IMR-90 (cell line): ENCODE data around the gene TERB1. TPM values are rescaled to one million over a fixed set of nuclear protein-coding genes. Genes with fewer than 3 reads are reported as not detected.

Experiments
- ATAC-seq: fragments of 200-7000 bp; cut with Tn5 transposase; 2 replicates; pipeline ENCODE4 v1.9.1; 2020; ENCODE audit warnings: low read depth, mild to moderate bottlenecking, moderate library complexity
- BruUV-seq: library from RNA; stranded (reverse); fragments of 400-500 nt; replicated peaks from 2 replicates; lab custom pipeline; 2021; lab: Mats Ljungman, UMichigan
- CTCF ChIA-PET: fragments of 300-600 bp; formaldehyde crosslinking; extraction: SDS; loops from one replicate; lab custom pipeline; 2021; ENCODE audit warnings: antibody characterized with exemption; lab: Yijun Ruan, JAX
- POLR2A ChIA-PET: fragments of 300-600 bp; sonication (Branson Sonifier 250); formaldehyde crosslinking; loops from one replicate; lab custom pipeline; 2022; ENCODE audit warnings: antibody characterized with exemption; ENCODE audit not compliant: unreplicated experiment; lab: Charles Lee
- DNase-seq: peaks from one replicate; pipeline ENCODE4 v3.0.0; 2013
- H2AFZ ChIP-seq: replicated peaks from 2 replicates; pipeline ENCODE3; 2013; ENCODE audit warnings: low read length, mild to moderate bottlenecking; ENCODE audit not compliant: poor library complexity
- H2AK5ac ChIP-seq: 2 replicates; pipeline ENCODE4 v1.6.1; 2013; ENCODE audit warnings: low read depth, low read length, inconsistent platforms
- H2AK9ac ChIP-seq: replicated peaks from 2 replicates; pipeline ENCODE3; 2013; ENCODE audit warnings: mild to moderate bottlenecking, low read depth, low read length, moderate library complexity; ENCODE audit not compliant: poor library complexity
- H2BK120ac ChIP-seq: 2 replicates; pipeline ENCODE4 v1.6.1; 2013; ENCODE audit warnings: low read depth, low read length, inconsistent platforms
- H2BK15ac ChIP-seq: 3 replicates; pipeline ENCODE4 v1.6.1; 2013; ENCODE audit warnings: low read depth, low read length, inconsistent platforms
- H2BK20ac ChIP-seq: 2 replicates; pipeline ENCODE4 v1.6.1; 2013; ENCODE audit warnings: low read depth, mild to moderate bottlenecking, inconsistent platforms, low read length, moderate library complexity
- H2BK5ac ChIP-seq: 2 replicates; pipeline ENCODE4 v1.6.1; 2013; ENCODE audit warnings: mild to moderate bottlenecking, low read depth, low read length, inconsistent platforms; ENCODE audit not compliant: poor library complexity, severe bottlenecking
- H3K14ac ChIP-seq: replicated peaks from 2 replicates; pipeline ENCODE4 v1.6.1; 2013; ENCODE audit warnings: low read depth, low read length, inconsistent platforms
- H3K18ac ChIP-seq: 2 replicates; pipeline ENCODE4 v1.6.1; 2013; ENCODE audit warnings: low read depth, low read length, control low read depth
- H3K23ac ChIP-seq: 2 replicates; pipeline ENCODE4 v1.6.1; 2013; ENCODE audit warnings: low read depth, low read length, inconsistent platforms
- H3K27ac ChIP-seq: 2 replicates; pipeline ENCODE4 v1.5.1; 2013; ENCODE audit warnings: mild to moderate bottlenecking, control low read depth, low read length; ENCODE audit not compliant: insufficient read depth
- H3K27me3 ChIP-seq: 2 replicates; pipeline ENCODE4 v1.6.1; 2013; ENCODE audit warnings: low read length; ENCODE audit not compliant: control insufficient read depth, insufficient read depth
- H3K36me3 ChIP-seq: 2 replicates; pipeline ENCODE4 v1.6.1; 2013; ENCODE audit warnings: low read length, mixed read lengths; ENCODE audit not compliant: control insufficient read depth, insufficient read depth
- H3K4ac ChIP-seq: 2 replicates; pipeline ENCODE4 v1.6.1; 2013; ENCODE audit warnings: low read depth, low read length, inconsistent platforms
- H3K4me1 ChIP-seq: 2 replicates; pipeline ENCODE4 v1.6.1; 2013; ENCODE audit warnings: low read length, mixed read lengths; ENCODE audit not compliant: control insufficient read depth, insufficient read depth
- H3K4me2 ChIP-seq: 2 replicates; pipeline ENCODE4 v1.6.1; 2013; ENCODE audit warnings: low read depth, mild to moderate bottlenecking, control low read depth, low read length, moderate library complexity
- H3K4me3 ChIP-seq: 2 replicates; pipeline ENCODE4 v1.5.1; 2013; ENCODE audit warnings: low read depth, mild to moderate bottlenecking, control low read depth, low read length, moderate library complexity; ENCODE audit not compliant: insufficient read depth
- H3K56ac ChIP-seq: 2 replicates; pipeline ENCODE4 v1.6.1; 2013; ENCODE audit warnings: low read length, inconsistent platforms; ENCODE audit not compliant: insufficient read depth; ENCODE audit errors: extremely low read depth
- H3K79me1 ChIP-seq, 2 experiments: 2 replicates each; pipeline ENCODE4 v1.6.1; 2013; ENCODE audit warnings: low read length in 2 of 2, inconsistent platforms in 1 of 2, low read depth in 1 of 2
- H3K9ac ChIP-seq: 2 replicates; pipeline ENCODE4 v1.6.1; 2013; ENCODE audit warnings: low read depth, low read length, control low read depth
- H3K9me1 ChIP-seq: 2 replicates; pipeline ENCODE4 v1.6.1; 2013; ENCODE audit warnings: low read length, inconsistent platforms; ENCODE audit not compliant: insufficient read depth
- H3K9me3 ChIP-seq: 2 replicates; pipeline ENCODE4 v1.6.1; 2013; ENCODE audit warnings: low read length; ENCODE audit not compliant: control insufficient read depth, insufficient read depth
- H4K20me1 ChIP-seq: 2 replicates; pipeline ENCODE4 v1.6.1; 2013; ENCODE audit warnings: low read length, inconsistent platforms; ENCODE audit not compliant: insufficient read depth
- H4K5ac ChIP-seq: 2 replicates; pipeline ENCODE4 v1.6.1; 2013; ENCODE audit warnings: mild to moderate bottlenecking, low read depth, low read length, control low read depth
- H4K8ac ChIP-seq, 2 experiments: 2 replicates each; pipeline ENCODE4 v1.6.1; 2013; ENCODE audit warnings: low read depth in 2 of 2, low read length in 2 of 2, control low read depth in 1 of 2, inconsistent platforms in 1 of 2
- H4K91ac ChIP-seq: 2 replicates; pipeline ENCODE4 v1.6.1; 2013; ENCODE audit warnings: low read depth, low read length, inconsistent platforms; ENCODE audit not compliant: insufficient read depth
- BHLHE40 ChIP-seq: fragments of 150-350 bp; IDR thresholded peaks from 2 replicates; pipeline ENCODE4 v1.6.1; 2016; ENCODE audit warnings: mild to moderate bottlenecking, low read depth, low read length
- CHD1 ChIP-seq: IDR thresholded peaks from 2 replicates; pipeline ENCODE4 v1.6.1; 2012; ENCODE audit warnings: low read depth, low read length, improper control_type of control experiment
- POLR2A ChIP-seq: IDR thresholded peaks from 2 replicates; pipeline ENCODE4 v1.6.1; 2012; ENCODE audit warnings: mild to moderate bottlenecking, low read depth, low read length
- WGBS, 2 experiments: methylation state at CpG; one replicate each; pipeline versions ENCODE4 v1.1.5 to v1.1.7; 2013; ENCODE audit warnings: missing lambda C conversion rate in 2 of 2; ENCODE audit not compliant: insufficient read length in 1 of 2; ENCODE audit errors: extremely low coverage in 2 of 2; 5-methylcytosine and 5-hydroxymethylcytosine counted together
- dilution Hi-C: fragments of 300-500 bp; cut with HindIII; formaldehyde crosslinking; loops from one replicate; pipeline ENCODE4 v1.14.3; 2018; ENCODE audit warnings: low sequenced_read_pairs; ENCODE audit not compliant: unreplicated experiment
- in situ Hi-C: fragments of 300-500 bp; cut with MboI; formaldehyde crosslinking; loops from 3 replicates; pipeline ENCODE4 v1.14.3; 2019; ENCODE audit warnings: low sequenced_read_pairs, inconsistent platforms, mixed read lengths
- intact Hi-C: fragments of 100-400 bp; cut with micrococcal nuclease; formaldehyde crosslinking; loops from 2 replicates; pipeline ENCODE4 v1.10.0; 2022
- polyA plus RNA-seq, 3 experiments: library from polyadenylated mRNA; depleted of rRNA; stranded (reverse); fragments of >200 nt; gene quantifications; 2 replicates each; pipeline ENCODE4 v1.2.3, GENCODE V29; 2012; ENCODE audit warnings: low replicate concordance in 1 of 3
- total RNA-seq: library from RNA; depleted of rRNA; stranded (reverse); fragments of >200 nt; gene quantifications from 2 replicates; pipeline ENCODE4 v1.2.3, GENCODE V29; 2012
- TF ChIP-seq, protein P1 (sequence below): fragments of 150-350 bp; IDR thresholded peaks from 2 replicates; pipeline ENCODE4 v1.6.1; 2016; ENCODE audit warnings: low read depth, mild to moderate bottlenecking, low read length, moderate library complexity, borderline replicate concordance
- TF ChIP-seq, protein P2 (sequence below): conservative IDR thresholded peaks from 2 replicates; pipeline ENCODE4 v1.5.1; 2012; ENCODE audit warnings: mild to moderate bottlenecking, low read depth, low read length, improper control_type of control experiment

Gene TERB1
- total and polyA plus RNA-seq, 2 of the 4 experiments (the other 2 are of a cell fraction) = not detected

DNA sequence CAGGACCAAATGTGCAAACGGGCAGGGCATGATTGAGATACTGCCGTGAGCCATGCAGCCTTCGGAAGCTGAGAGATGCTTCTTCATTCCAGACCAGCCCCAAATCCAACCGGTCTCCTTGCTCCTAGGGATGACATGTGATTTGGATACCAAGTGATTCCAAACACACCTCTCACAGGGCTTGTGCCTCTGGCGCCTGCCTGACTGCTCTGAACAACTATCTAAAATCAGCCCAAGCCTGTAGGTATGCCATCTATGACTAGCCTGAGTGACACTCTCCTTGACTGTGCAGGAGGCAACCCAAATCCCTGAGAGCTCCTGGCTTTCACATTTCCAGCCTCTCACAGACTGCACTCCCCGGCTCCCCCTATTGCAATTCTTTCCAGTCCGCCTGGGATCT lies 70.3 kb downstream of the TERB1 start:
- peaks cover 24 to 41% of the 10 kb centered on the region in 2 experiments for H3K79me1 ChIP-seq
- intact Hi-C loops = no loop called here
- no peak for ATAC-seq

More for the DNA sequence above, 70.3 kb downstream of the TERB1 start:
- no peak overlapping the region for H4K91ac ChIP-seq
- in situ Hi-C loops (no loop called here), dilution Hi-C loops (no loop called here)
- H3K9ac ChIP-seq = no peak overlapping the region
- H3K4me3 ChIP-seq = no peak overlapping the region
- no peak overlapping the region for H4K8ac ChIP-seq
- no peak overlapping the region for H3K23ac ChIP-seq
- H3K4ac ChIP-seq = no peak overlapping the region
- no peaks in the 10 kb centered on the region for H3K9me1 ChIP-seq
- H2BK20ac ChIP-seq = no peak overlapping the region
- H2AK5ac ChIP-seq = no peak overlapping the region
- no peak overlapping the region for H4K5ac ChIP-seq
- WGBS, 2 experiments = 100% methylated on average over 4 of the region's 7 CpGs; no CpG with 5 or more reads in 1 of the 2 experiments
- H3K27me3 ChIP-seq = no peaks in the 10 kb centered on the region
- H3K9me3 ChIP-seq = no peaks in the 10 kb centered on the region
- H3K56ac ChIP-seq = no peak overlapping the region
- no peak overlapping the region for H2BK15ac ChIP-seq
- no peak overlapping the region for H2BK120ac ChIP-seq
- H4K20me1 ChIP-seq = peaks cover 27% of the 10 kb centered on the region
- H3K18ac ChIP-seq = no peak overlapping the region
- no peak overlapping the region for H2BK5ac ChIP-seq
- H3K36me3 ChIP-seq = peaks cover 74% of the 10 kb centered on the region
- H3K14ac ChIP-seq = no peak overlapping the region
- no peak overlapping the region for H2AFZ ChIP-seq
- TF ChIP-seq, protein P1, sequence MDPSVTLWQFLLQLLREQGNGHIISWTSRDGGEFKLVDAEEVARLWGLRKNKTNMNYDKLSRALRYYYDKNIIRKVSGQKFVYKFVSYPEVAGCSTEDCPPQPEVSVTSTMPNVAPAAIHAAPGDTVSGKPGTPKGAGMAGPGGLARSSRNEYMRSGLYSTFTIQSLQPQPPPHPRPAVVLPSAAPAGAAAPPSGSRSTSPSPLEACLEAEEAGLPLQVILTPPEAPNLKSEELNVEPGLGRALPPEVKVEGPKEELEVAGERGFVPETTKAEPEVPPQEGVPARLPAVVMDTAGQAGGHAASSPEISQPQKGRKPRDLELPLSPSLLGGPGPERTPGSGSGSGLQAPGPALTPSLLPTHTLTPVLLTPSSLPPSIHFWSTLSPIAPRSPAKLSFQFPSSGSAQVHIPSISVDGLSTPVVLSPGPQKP = no peak
- TF ChIP-seq CHD1 (no peak), POLR2A (no peak), BHLHE40 (no peak)
- TF ChIP-seq, protein P2, sequence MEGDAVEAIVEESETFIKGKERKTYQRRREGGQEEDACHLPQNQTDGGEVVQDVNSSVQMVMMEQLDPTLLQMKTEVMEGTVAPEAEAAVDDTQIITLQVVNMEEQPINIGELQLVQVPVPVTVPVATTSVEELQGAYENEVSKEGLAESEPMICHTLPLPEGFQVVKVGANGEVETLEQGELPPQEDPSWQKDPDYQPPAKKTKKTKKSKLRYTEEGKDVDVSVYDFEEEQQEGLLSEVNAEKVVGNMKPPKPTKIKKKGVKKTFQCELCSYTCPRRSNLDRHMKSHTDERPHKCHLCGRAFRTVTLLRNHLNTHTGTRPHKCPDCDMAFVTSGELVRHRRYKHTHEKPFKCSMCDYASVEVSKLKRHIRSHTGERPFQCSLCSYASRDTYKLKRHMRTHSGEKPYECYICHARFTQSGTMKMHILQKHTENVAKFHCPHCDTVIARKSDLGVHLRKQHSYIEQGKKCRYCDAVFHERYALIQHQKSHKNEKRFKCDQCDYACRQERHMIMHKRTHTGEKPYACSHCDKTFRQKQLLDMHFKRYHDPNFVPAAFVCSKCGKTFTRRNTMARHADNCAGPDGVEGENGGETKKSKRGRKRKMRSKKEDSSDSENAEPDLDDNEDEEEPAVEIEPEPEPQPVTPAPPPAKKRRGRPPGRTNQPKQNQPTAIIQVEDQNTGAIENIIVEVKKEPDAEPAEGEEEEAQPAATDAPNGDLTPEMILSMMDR = no peak
- CTCF ChIA-PET = no interaction called here
- no peak for DNase-seq
- no TSS peak for BruUV-seq
- H3K4me2 ChIP-seq = no peak overlapping the region
- peaks cover 1% of the 10 kb centered on the region; the same call in 1 of the 2 replicates for H3K4me1 ChIP-seq
- H2AK9ac ChIP-seq = no peak overlapping the region
- no peak overlapping the region for H3K27ac ChIP-seq
- POLR2A ChIA-PET = interaction anchor here (0.6 kb wide), 1 partner anchor 68 kb away, joined by 3 read pairs; no protein-coding TSS in a partner anchor
